Pancreas (tissue), 10 donors: ENCODE measurements around the gene PHKG2. TPM values are rescaled to one million over a fixed set of nuclear protein-coding genes. Genes with fewer than 3 reads are reported as not detected.
A peak's percentile ranks its signal among the peaks of the same experiment; 100 is the strongest.

Experiments used
- ATAC-seq, 4 donors: fragments of 200-7000 bp; cut with Tn5 transposase; one replicate each; pipeline versions ENCODE4 v1.8.0 to v1.9.1; 2020; ENCODE audit warnings: mild to moderate bottlenecking in 4 of 4, moderate library complexity in 4 of 4
- DNase-seq, 6 donors: peaks; one replicate each; pipeline ENCODE4 v3.0.0-alpha.2; 2020
- FAIRE-seq: peaks from 2 replicates; lab custom pipeline; 2012; peaks lifted over from hg19 to GRCh38; lab: Jason Lieb, UNC
- H3K27ac ChIP-seq, 4 donors: fragments of 200-600 bp; sonication (generic); 1 replicate in 3 of 4; 2 replicates in 1 of 4; pipeline versions ENCODE4 v1.5.0 to v1.8.0; 2020
- H3K27me3 ChIP-seq, 4 donors: fragments of 200-600 bp; one replicate each; pipeline ENCODE4 v1.8.0; 2021
- H3K36me3 ChIP-seq, 3 donors: fragments of 200-600 bp; sonication (generic) in 1 of 3; one replicate each; pipeline versions ENCODE4 v1.5.0 to v1.8.0; 2020 to 2021
- H3K4me1 ChIP-seq, 3 donors: fragments of 200-600 bp; one replicate each; pipeline ENCODE4 v1.8.0; 2021
- H3K4me3 ChIP-seq, 4 donors: fragments of 200-600 bp; sonication (generic) in 2 of 4; one replicate each; pipeline versions ENCODE4 v1.5.0 to v1.8.0; 2020 to 2021
- H3K9me3 ChIP-seq, 4 donors: fragments of 200-600 bp; one replicate each; pipeline ENCODE4 v1.8.0; 2021
- WGBS, 2 donors: extraction: QIAGEN DNeasy Blood & Tissue Kit; methylation state at CpG; one replicate each; pipeline ENCODE4 v1.1.7; 2013; 5-methylcytosine and 5-hydroxymethylcytosine counted together
- intact Hi-C, 3 donors: fragments of 100-400 bp; cut with DNase I; formaldehyde crosslinking; loops; one replicate each; pipeline versions ENCODE4 v1.11.1 to v1.14.2; 2022
- polyA plus RNA-seq, 2 donors: library from polyadenylated mRNA; stranded (reverse); fragments of 200-250 nt; gene quantifications; one replicate each; pipeline ENCODE4 v1.2.3, GENCODE V29; 2013
- total RNA-seq, 6 donors: library from RNA; stranded (reverse); fragmentation: NEBNext Ultra II Directional in 4 of 6; extraction: Animal tissue kit (Norgen Biotek cat#: 25700) in 4 of 6; gene quantifications; one replicate each; pipeline versions ENCODE4 v1.2.1 to v1.2.4, GENCODE V29; 2021 to 2023
- TF ChIP-seq, protein P1 (sequence below), 4 donors: fragments of 200-600 bp; sonication (generic) in 3 of 4; IDR thresholded peaks; one replicate each; pipeline versions ENCODE4 v1.5.0 to v1.8.0; 2021; ENCODE audit warnings: antibody characterized with exemption in 4 of 4
- donor health status: healthy with polysubstance abuse.
- donor health status: DM: no; HTN: no; CAD: no; lungs with moderate emphysema.
- donor health status: DM: no; HTN: no; CAD: no.
- donor health status: control.
- donor health status: control.
- donor health status: Bipolar disorder and iron deficiency.
- donor health status: DM: yes; HTN: yes; CAD: no.
- donor health status: DM: no; HTN: no; CAD: no.
- donor health status: DM: no; HTN: no; CAD: no.
- donor health status: DM: yes; HTN: yes; CAD: no.

Gene PHKG2
- 10 to 100 TPM in 3 of 6 donors, 1 to 10 TPM in 3; 7.9 to 15.7 (median 9.5) TPM for total RNA-seq
- polyA plus RNA-seq, result 10 to 100 TPM; 42.1 to 42.3 TPM

DNA sequence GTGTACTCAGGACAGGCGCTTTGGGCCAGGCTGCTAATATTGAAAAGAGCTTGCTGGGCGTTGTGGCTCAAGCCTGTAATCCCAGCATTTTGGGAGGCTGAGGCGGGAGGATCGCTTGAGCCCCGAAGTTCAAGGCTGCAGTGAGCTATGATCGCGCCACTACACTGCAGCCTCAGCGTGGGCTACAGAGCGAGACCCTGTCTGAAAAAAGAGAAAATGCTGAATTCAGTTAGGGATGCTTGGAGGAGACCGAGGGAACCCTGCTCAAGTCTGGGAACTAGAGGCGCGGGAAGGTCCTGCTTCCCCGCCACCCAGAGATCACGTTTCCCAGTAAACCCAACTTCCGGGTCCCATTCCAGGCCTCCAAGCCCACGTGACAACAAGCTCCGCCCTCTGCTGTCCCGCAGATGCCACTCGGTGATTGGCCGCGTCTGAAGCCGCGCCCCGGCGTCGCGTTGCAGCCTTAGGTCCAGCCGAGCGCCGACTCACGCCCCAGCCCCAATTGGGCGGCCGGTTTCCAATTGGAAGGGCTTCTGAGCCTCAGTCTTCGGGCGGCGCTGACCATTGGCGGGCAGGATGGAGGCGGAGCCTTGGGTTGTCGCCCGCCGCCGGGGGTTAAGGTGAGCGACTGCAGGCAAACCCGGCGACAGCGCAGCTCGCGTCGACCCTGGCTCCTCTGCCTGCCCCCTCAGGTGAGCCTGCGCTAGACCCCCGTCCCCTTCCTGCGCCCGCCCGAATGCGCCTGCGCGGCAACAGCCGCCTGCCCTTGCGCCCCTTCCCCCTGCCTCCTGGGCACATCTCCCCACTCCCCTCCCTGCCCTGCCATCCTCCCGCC, at the start of gene PHKG2:
Gene PHKG2, plus strand, starts transcription at position 627 of the 835 bp plus-strand sequence. CDS start 396 bp downstream, outside the sequence.
- WGBS, 2 donors, result 2% methylated on average over 47 to 60 of the region's 60 CpGs
- H3K27me3 ChIP-seq, result no peaks in the 10 kb centered on the region
- H3K27ac ChIP-seq, result peak within 1 kb of the TSS; percentile 72 to 76 (median 74)
- H3K9me3 ChIP-seq, result no peaks in the 10 kb centered on the region
- peak within 1 kb of the TSS; percentile 45 to 75 (median 62) for H3K4me3 ChIP-seq
- DNase-seq, result peak; percentile 97 to 100 (median 99)
- peaks cover 0 to 4% (median 3%) of the 10 kb centered on the region in 3 donors for H3K4me1 ChIP-seq
- intact Hi-C loops, result no loop called here
- TF ChIP-seq, protein P1, sequence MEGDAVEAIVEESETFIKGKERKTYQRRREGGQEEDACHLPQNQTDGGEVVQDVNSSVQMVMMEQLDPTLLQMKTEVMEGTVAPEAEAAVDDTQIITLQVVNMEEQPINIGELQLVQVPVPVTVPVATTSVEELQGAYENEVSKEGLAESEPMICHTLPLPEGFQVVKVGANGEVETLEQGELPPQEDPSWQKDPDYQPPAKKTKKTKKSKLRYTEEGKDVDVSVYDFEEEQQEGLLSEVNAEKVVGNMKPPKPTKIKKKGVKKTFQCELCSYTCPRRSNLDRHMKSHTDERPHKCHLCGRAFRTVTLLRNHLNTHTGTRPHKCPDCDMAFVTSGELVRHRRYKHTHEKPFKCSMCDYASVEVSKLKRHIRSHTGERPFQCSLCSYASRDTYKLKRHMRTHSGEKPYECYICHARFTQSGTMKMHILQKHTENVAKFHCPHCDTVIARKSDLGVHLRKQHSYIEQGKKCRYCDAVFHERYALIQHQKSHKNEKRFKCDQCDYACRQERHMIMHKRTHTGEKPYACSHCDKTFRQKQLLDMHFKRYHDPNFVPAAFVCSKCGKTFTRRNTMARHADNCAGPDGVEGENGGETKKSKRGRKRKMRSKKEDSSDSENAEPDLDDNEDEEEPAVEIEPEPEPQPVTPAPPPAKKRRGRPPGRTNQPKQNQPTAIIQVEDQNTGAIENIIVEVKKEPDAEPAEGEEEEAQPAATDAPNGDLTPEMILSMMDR (IDR thresholded peaks at IDR 0.05), result no peak
- H3K36me3 ChIP-seq, result no peaks in the 10 kb centered on the region
- ATAC-seq, result peak; percentile 97 to 99 (median 98)
- peak; percentile 91 for FAIRE-seq

- FAIRE-seq, result no peak
- intact Hi-C loops, result no loop called here
- peaks cover 7 to 13% (median 8%) of the 10 kb centered on the region in 3 donors for H3K4me1 ChIP-seq
- peak within 1 kb of the TSS; percentile 88 to 100 (median 95) for H3K4me3 ChIP-seq
- DNase-seq, result peak; percentile 77 to 91 (median 88)
- WGBS, 2 donors, result 1% methylated on average over 50 to 57 of the region's 57 CpGs
- no peaks in the 10 kb centered on the region for H3K27me3 ChIP-seq
- TF ChIP-seq, protein P1 (IDR thresholded peaks at IDR 0.05), result no peak
- H3K36me3 ChIP-seq, result peaks cover 3 to 37% (median 23%) of the 10 kb centered on the region in 3 donors
- peak; percentile 61 to 76 (median 72) for ATAC-seq
- peak within 1 kb of the TSS; percentile 98 to 100 (median 100) for H3K27ac ChIP-seq
- H3K9me3 ChIP-seq, result no peaks in the 10 kb centered on the region
Measured at GRCh38 chr16:30698816-30699614, 49.2 kb upstream of the PHKG2 start, which contains the start of gene SRCAP. Gene SRCAP (plus strand): TSS chr16:30699171. CDS start chr16:30700825, 1,654 bp downstream.

- Histone ChIP-seq H3K27me3 (no peaks in the 10 kb centered on the region), H3K9me3 (no peaks in the 10 kb centered on the region), H3K36me3 (peaks cover 9 to 44% (median 29%) of the 10 kb centered on the region in 3 donors), H3K4me3 (peak overlapping the region; percentile 88 to 100 (median 95)), H3K4me1 (peaks cover 7 to 13% (median 8%) of the 10 kb centered on the region in 3 donors), H3K27ac (peak overlapping the region; percentile 98 to 100 (median 100))
- 13 to 14% methylated on average over 8 of the region's 8 CpGs for WGBS, 2 donors
- intact Hi-C loops, result no loop called here
- ATAC-seq (no peak), DNase-seq (no peak), FAIRE-seq (no peak)
- TF ChIP-seq, protein P1 (IDR thresholded peaks at IDR 0.05), result no peak
Measured at GRCh38 chr16:30699615-30700099, 48.6 kb upstream of the PHKG2 start.

GRCh38 chr16:30700491-30700890, 47.7 kb upstream of the PHKG2 start:
- WGBS, 2 donors, result 54 to 59% methylated on average over 9 of the region's 9 CpGs
- Histone ChIP-seq H3K27ac (no peak overlapping the region), H3K4me3 (no peak overlapping the region), H3K36me3 (peaks cover 14 to 52% (median 36%) of the 10 kb centered on the region in 3 donors), H3K27me3 (no peaks in the 10 kb centered on the region), H3K9me3 (no peaks in the 10 kb centered on the region), H3K4me1 (peaks cover 7 to 13% (median 8%) of the 10 kb centered on the region in 3 donors)
- TF ChIP-seq, protein P1 (IDR thresholded peaks at IDR 0.05), result no peak
- intact Hi-C loops, result no loop called here
- ATAC-seq (no peak), FAIRE-seq (no peak), DNase-seq (peak in 2 of 6 donors; percentile 35 to 63)
